Right lobe of liver (tissue), 6 donors: ENCODE measurements around the gene C1QTNF4. TPM values are rescaled to one million over a fixed set of nuclear protein-coding genes. Genes with fewer than 3 reads are reported as not detected.

Experiments used
- ATAC-seq, 4 donors: fragments of 200-7000 bp; cut with Tn5 transposase; one replicate each; pipeline ENCODE4 v1.9.1; 2020; ENCODE audit warnings: mild to moderate bottlenecking in 4 of 4, moderate library complexity in 4 of 4
- DNase-seq, 3 donors: peaks; one replicate each; pipeline ENCODE4 v3.0.0-alpha.2; 2020
- H3K27ac ChIP-seq, 3 donors: fragments of 200-600 bp; one replicate each; pipeline ENCODE4 v1.8.0; 2022
- H3K27me3 ChIP-seq, 2 donors: fragments of 200-600 bp; one replicate each; pipeline ENCODE4 v1.8.0; 2022
- H3K36me3 ChIP-seq, 4 donors: fragments of 200-600 bp; sonication (generic) in 1 of 4; one replicate each; pipeline versions ENCODE4 v1.5.1 to v1.8.0; 2017 to 2022; ENCODE audit warnings: control low read depth in 1 of 4
- H3K4me1 ChIP-seq, 4 donors: fragments of 200-600 bp; sonication (generic) in 1 of 4; one replicate each; pipeline versions ENCODE4 v1.5.1 to v1.8.0; 2017 to 2022; ENCODE audit warnings: control low read depth in 1 of 4
- H3K4me3 ChIP-seq, 3 donors: fragments of 200-600 bp; one replicate each; pipeline ENCODE4 v1.8.0; 2022
- H3K9me3 ChIP-seq, 4 donors: fragments of 200-600 bp; sonication (generic) in 1 of 4; one replicate each; pipeline versions ENCODE4 v1.5.1 to v1.8.0; 2017 to 2022; ENCODE audit warnings: control low read depth in 1 of 4
- CTCF ChIP-seq, 4 donors: fragments of 200-600 bp in 3 of 4; fragments of 450-650 bp in 1 of 4; IDR thresholded peaks; one replicate each; pipeline versions ENCODE4 v1.5.1 to v1.8.0; 2016 to 2022; ENCODE audit warnings: antibody characterized with exemption in 4 of 4, mild to moderate bottlenecking in 2 of 4
- POLR2A ChIP-seq: fragments of 450-650 bp; IDR thresholded peaks from one replicate; pipeline ENCODE4 v1.6.1; 2017; ENCODE audit warnings: antibody characterized with exemption, mild to moderate bottlenecking
- WGBS: methylation state at CpG from one replicate; pipeline ENCODE4 v1.1.6; 2018; ENCODE audit warnings: low coverage, low lambda C conversion rate; ENCODE audit not compliant: insufficient coverage; ENCODE audit errors: missing lambda C conversion rate; 5-methylcytosine and 5-hydroxymethylcytosine counted together
- intact Hi-C, 2 donors: fragments of 100-400 bp; cut with DNase I; formaldehyde crosslinking; loops; one replicate each; pipeline versions ENCODE4 v1.11.2 to v1.14.1; 2022
- total RNA-seq, 6 experiments: library from RNA; depleted of rRNA in 2 of 6; stranded (reverse); fragments of >200 nt in 2 of 6; fragmentation: NEBNext Ultra II Directional in 3 of 6; extraction: Animal tissue kit (Norgen Biotek cat#: 25700) in 3 of 6; gene quantifications; one replicate each; pipeline versions ENCODE4 v1.1.0 to v1.2.4, GENCODE V29; 2016 to 2023
- donor health status: DM: no; HTN: yes; CAD: no.
- donor health status: DM: no; HTN: no; CAD: no.
- donor health status: DM: no; HTN: no; CAD: no.
- donor health status: DM: no; HTN: yes; CAD: no.
- donor health status: DM: no; HTN: yes; CAD: no.

C1QTNF4 gene
- total RNA-seq, 6 experiments from 2014 or later = 0.21 to 0.44 (median 0.26) TPM; not detected in 3

- Histone ChIP-seq H3K27ac (no peak overlapping the region), H3K36me3 (peaks cover 0 to 50% (median 11%) of the 10 kb centered on the region in 4 donors), H3K4me1 (peaks cover 0 to 5% (median 2%) of the 10 kb centered on the region in 4 donors), H3K4me3 (no peak overlapping the region), H3K9me3 (no peaks in the 10 kb centered on the region), H3K27me3 (no peaks in the 10 kb centered on the region)
- 79% methylated on average over 3 of the region's 5 CpGs for WGBS
- intact Hi-C loops = no loop called here
- DNase-seq = no peak
- TF ChIP-seq CTCF (IDR thresholded peaks at IDR 0.05) (no peak), POLR2A (no peak)
- ATAC-seq = no peak
These were observed 10.4 kb downstream of the C1QTNF4 start for GRCh38 chr11:47583844-47584243.

- no peaks in the 10 kb centered on the region for H3K27me3 ChIP-seq
- peak within 1 kb of the TSS; percentile 96 to 100 (median 98) for H3K4me3 ChIP-seq
- peak within 1 kb of the TSS; percentile 75 to 87 (median 82) for H3K27ac ChIP-seq
- 0% methylated on average over 16 of the region's 72 CpGs for WGBS
- DNase-seq (peak; percentile 87 to 91 (median 88)), ATAC-seq (peak; percentile 97 to 98 (median 98))
- H3K9me3 ChIP-seq = no peaks in the 10 kb centered on the region
- H3K36me3 ChIP-seq = peaks cover 0 to 52% (median 11%) of the 10 kb centered on the region in 4 donors
- intact Hi-C loops = no loop called here
- H3K4me1 ChIP-seq = peaks cover 0 to 17% (median 7%) of the 10 kb centered on the region in 4 donors
- TF ChIP-seq CTCF (IDR thresholded peaks at IDR 0.05) (no peak), POLR2A (peak; percentile 38)
These were observed 15.4 kb downstream of the C1QTNF4 start, which contains the start of the genes KBTBD4 and NDUFS3 for GRCh38 chr11:47578524-47579494. KBTBD4 (minus strand) TSS chr11:47578970; CDS start chr11:47578951, 19 bp downstream. NDUFS3 (plus strand) TSS chr11:47579074; CDS start chr11:47579092, 18 bp downstream.

GRCh38 chr11:47577460-47578041, 16.7 kb downstream of the C1QTNF4 start:
- DNase-seq = peak in 1 of 3 donors; percentile 31
- Histone ChIP-seq H3K4me3 (peak overlapping the region in 1 of 3 donors; percentile 98), H3K27me3 (no peaks in the 10 kb centered on the region), H3K4me1 (peaks cover 0 to 28% (median 14%) of the 10 kb centered on the region in 4 donors), H3K27ac (no peak overlapping the region), H3K36me3 (peaks cover 0 to 43% (median 10%) of the 10 kb centered on the region in 4 donors), H3K9me3 (no peaks in the 10 kb centered on the region)
- 74% methylated on average over 6 of the region's 13 CpGs for WGBS
- intact Hi-C loops = no loop called here
- ATAC-seq = no peak
- TF ChIP-seq POLR2A (no peak), CTCF (IDR thresholded peaks at IDR 0.05) (no peak)

- Histone ChIP-seq H3K4me3 (no peak overlapping the region), H3K36me3 (peaks cover 0 to 32% (median 3%) of the 10 kb centered on the region in 4 donors), H3K9me3 (no peaks in the 10 kb centered on the region), H3K27ac (peak overlapping the region in 1 of 3 donors; percentile 49), H3K4me1 (peaks cover 0 to 35% (median 15%) of the 10 kb centered on the region in 4 donors), H3K27me3 (no peaks in the 10 kb centered on the region)
- WGBS = 0% methylated on average over 5 of the region's 11 CpGs
- peak; percentile 47 to 69 (median 61) for ATAC-seq
- DNase-seq = peak in 1 of 3 donors; percentile 67
- intact Hi-C loops = no loop called here
- no peak for TF ChIP-seq CTCF (IDR thresholded peaks at IDR 0.05)
- no peak for TF ChIP-seq POLR2A
These were observed 20.9 kb downstream of the C1QTNF4 start for GRCh38 chr11:47573321-47573720.
